ENCODE results near the gene DAZAP1. TPM values are rescaled to one million over a fixed set of nuclear protein-coding genes. Genes with fewer than 3 reads are reported as not detected.
"Not testable (repeated sequence)": the region's sequence is repeated elsewhere in the genome, so short reads cannot be mapped to it uniquely, and the experiment has no call there.

DAZAP1 gene
- total RNA-seq, 2 experiments from 2014 or later: 194 to 218 TPM

- Mint-ChIP-seq H3K36me3 (ENCODE audit: low read depth) (peaks cover 27% of the 10 kb centered on the region), H3K4me1 (peaks cover 9% of the 10 kb centered on the region), H3K27me3 (no peaks in the 10 kb centered on the region), H3K9me3 (no peaks in the 10 kb centered on the region), H3K4me3 (no peak overlapping the region), H3K27ac (no peak overlapping the region)
- no peak for DNase-seq
- ChIA-PET CTCF (no interaction called here), POLR2A (no interaction called here)
Observed at GRCh38 chr19:1433119-1434039, 26.0 kb downstream of the DAZAP1 start.

GRCh38 chr19:1434040-1434366, 26.6 kb downstream of the DAZAP1 start:
- POLR2A ChIA-PET: no interaction called here
- no peak for DNase-seq
- peaks cover 30% of the 10 kb centered on the region for H3K36me3 Mint-ChIP-seq (ENCODE audit: low read depth)
- no peak overlapping the region for H3K4me3 Mint-ChIP-seq
- no peak overlapping the region for H3K27ac Mint-ChIP-seq
- H3K9me3 Mint-ChIP-seq: no peaks in the 10 kb centered on the region
- CTCF ChIA-PET: interaction anchor here (0.6 kb wide), 1 partner anchor 732 kb away, joined by 3 read pairs; no protein-coding TSS in a partner anchor
- no peaks in the 10 kb centered on the region for H3K27me3 Mint-ChIP-seq
- peaks cover 9% of the 10 kb centered on the region for H3K4me1 Mint-ChIP-seq

GRCh38 chr19:1434577-1435060, 27.2 kb downstream of the DAZAP1 start:
- Mint-ChIP-seq H3K27me3 (no peaks in the 10 kb centered on the region), H3K4me1 (peaks cover 10% of the 10 kb centered on the region), H3K27ac (no peak overlapping the region), H3K36me3 (ENCODE audit: low read depth) (peaks cover 34% of the 10 kb centered on the region), H3K4me3 (no peak overlapping the region), H3K9me3 (no peaks in the 10 kb centered on the region)
- POLR2A ChIA-PET: no interaction called here
- no peak for DNase-seq
- CTCF ChIA-PET: interaction anchor here (0.6 to 1.1 kb wide), 2 partner anchors 10 to 731 kb away, joined by 3 read pairs; no protein-coding TSS in a partner anchor

- DNase-seq: no peak
- no peaks in the 10 kb centered on the region for H3K9me3 Mint-ChIP-seq
- CTCF ChIA-PET: interaction anchor here (0.9 to 1.3 kb wide), 3 partner anchors 9 to 21 kb away, joined by 3 read pairs; no protein-coding TSS in a partner anchor
- peaks cover 19% of the 10 kb centered on the region for H3K4me1 Mint-ChIP-seq
- no peak overlapping the region for H3K27ac Mint-ChIP-seq
- H3K36me3 Mint-ChIP-seq (ENCODE audit: low read depth): peaks cover 38% of the 10 kb centered on the region
- no peaks in the 10 kb centered on the region for H3K27me3 Mint-ChIP-seq
- POLR2A ChIA-PET: no interaction called here
- H3K4me3 Mint-ChIP-seq: no peak overlapping the region
Observed at GRCh38 chr19:1435378-1435989, 28.1 kb downstream of the DAZAP1 start.

- no peak for DNase-seq
- H3K4me1 Mint-ChIP-seq: peaks cover 37% of the 10 kb centered on the region
- H3K36me3 Mint-ChIP-seq (ENCODE audit: low read depth): peaks cover 52% of the 10 kb centered on the region
- H3K9me3 Mint-ChIP-seq: no peaks in the 10 kb centered on the region
- H3K27ac Mint-ChIP-seq: peak overlapping the region; percentile 97
- no peaks in the 10 kb centered on the region for H3K27me3 Mint-ChIP-seq
- CTCF ChIA-PET: interaction anchor here (0.8 to 1.1 kb wide), 2 partner anchors 23 to 193 kb away, joined by 4 to 5 read pairs; no protein-coding TSS in a partner anchor
- POLR2A ChIA-PET: interaction anchor here (0.7 to 2.1 kb wide), 7 partner anchors 18 to 193 kb away, joined by 3 to 10 read pairs (median 3); partner anchors contain the start of gene CIRBP
- H3K4me3 Mint-ChIP-seq: no peak overlapping the region
Observed at GRCh38 chr19:1437609-1438008, 30.2 kb downstream of the DAZAP1 start.

- Mint-ChIP-seq H3K36me3 (ENCODE audit: low read depth) (peaks cover 50% of the 10 kb centered on the region), H3K4me1 (peaks cover 39% of the 10 kb centered on the region), H3K9me3 (no peaks in the 10 kb centered on the region), H3K4me3 (peak within 1 kb of the TSS; percentile 99), H3K27ac (peak within 1 kb of the TSS; percentile 97), H3K27me3 (no peaks in the 10 kb centered on the region)
- POLR2A ChIA-PET: interaction anchor here (0.7 to 2.1 kb wide), 8 partner anchors 22 to 194 kb away, joined by 3 to 10 read pairs (median 3); partner anchors contain the start of gene CIRBP
- peak; percentile 96 for DNase-seq
- CTCF ChIA-PET: interaction anchor here (0.8 to 1.1 kb wide), 2 partner anchors 24 to 194 kb away, joined by 4 to 5 read pairs; no protein-coding TSS in a partner anchor
Observed at GRCh38 chr19:1438035-1438932, 30.9 kb downstream of the DAZAP1 start, which contains the start of gene RPS15. Gene RPS15 (plus strand): TSS chr19:1438396. CDS start chr19:1438426, 30 bp downstream.

- ChIA-PET CTCF (no interaction called here), POLR2A (interaction anchor here (1.0 to 1.1 kb wide), 2 partner anchors 26 to 30 kb away, joined by 3 read pairs; no protein-coding TSS in a partner anchor)
- Mint-ChIP-seq H3K36me3 (ENCODE audit: low read depth) (peaks cover 50% of the 10 kb centered on the region), H3K4me1 (peaks cover 39% of the 10 kb centered on the region), H3K27ac (peak overlapping the region; percentile 88), H3K9me3 (no peaks in the 10 kb centered on the region), H3K27me3 (no peaks in the 10 kb centered on the region), H3K4me3 (peak overlapping the region; percentile 99)
- no peak for DNase-seq
Observed at GRCh38 chr19:1438933-1439354, 31.6 kb downstream of the DAZAP1 start.

GRCh38 chr19:1439525-1440417, 32.4 kb downstream of the DAZAP1 start:
- POLR2A ChIA-PET: interaction anchor here (1.0 to 1.4 kb wide), 3 partner anchors 26 to 31 kb away, joined by 3 to 4 read pairs (median 3); no protein-coding TSS in a partner anchor
- H3K9me3 Mint-ChIP-seq, CTCF ChIA-PET, H3K27me3 Mint-ChIP-seq: not testable (repeated sequence)
- H3K4me1 Mint-ChIP-seq: peaks cover 44% of the 10 kb centered on the region
- H3K36me3 Mint-ChIP-seq (ENCODE audit: low read depth): peaks cover 50% of the 10 kb centered on the region
- peak overlapping the region; percentile 99 for H3K4me3 Mint-ChIP-seq
- DNase-seq: peak; percentile 46
- peak overlapping the region; percentile 88 for H3K27ac Mint-ChIP-seq

GRCh38 chr19:1440418-1440801, 33.0 kb downstream of the DAZAP1 start:
- no peak overlapping the region for H3K27ac Mint-ChIP-seq
- H3K36me3 Mint-ChIP-seq (ENCODE audit: low read depth): peaks cover 47% of the 10 kb centered on the region
- CTCF ChIA-PET: no interaction called here
- H3K9me3 Mint-ChIP-seq: no peaks in the 10 kb centered on the region
- no peak for DNase-seq
- peaks cover 2% of the 10 kb centered on the region for H3K27me3 Mint-ChIP-seq
- peaks cover 51% of the 10 kb centered on the region for H3K4me1 Mint-ChIP-seq
- POLR2A ChIA-PET: interaction anchor here (0.7 to 1.4 kb wide), 3 partner anchors 30 to 32 kb away, joined by 3 to 4 read pairs (median 3); no protein-coding TSS in a partner anchor
- H3K4me3 Mint-ChIP-seq: peak overlapping the region; percentile 99

GRCh38 chr19:1441022-1441426, 33.6 kb downstream of the DAZAP1 start:
- POLR2A ChIA-PET: interaction anchor here (0.7 to 1.2 kb wide), 2 partner anchors 30 to 32 kb away, joined by 3 read pairs; no protein-coding TSS in a partner anchor
- Mint-ChIP-seq H3K27me3 (peaks cover 3% of the 10 kb centered on the region), H3K4me3 (peak overlapping the region; percentile 99), H3K27ac (no peak overlapping the region), H3K9me3 (no peaks in the 10 kb centered on the region), H3K4me1 (peaks cover 52% of the 10 kb centered on the region), H3K36me3 (ENCODE audit: low read depth) (peaks cover 43% of the 10 kb centered on the region)
- DNase-seq: no peak
- CTCF ChIA-PET: no interaction called here

GRCh38 chr19:1441677-1442438, 34.5 kb downstream of the DAZAP1 start:
- CTCF ChIA-PET: interaction anchor here (1.0 kb wide), 1 partner anchor 29 kb away, joined by 3 read pairs; no protein-coding TSS in a partner anchor

More at GRCh38 chr19:1441677-1442438, 34.5 kb downstream of the DAZAP1 start:
- H3K9me3 Mint-ChIP-seq: no peaks in the 10 kb centered on the region
- peaks cover 6% of the 10 kb centered on the region for H3K27me3 Mint-ChIP-seq
- H3K27ac Mint-ChIP-seq: no peak overlapping the region
- POLR2A ChIA-PET: interaction anchor here (1.3 kb wide), 1 partner anchor 30 kb away, joined by 3 read pairs; no protein-coding TSS in a partner anchor
- H3K36me3 Mint-ChIP-seq (ENCODE audit: low read depth): peaks cover 43% of the 10 kb centered on the region
- peaks cover 52% of the 10 kb centered on the region for H3K4me1 Mint-ChIP-seq
- H3K4me3 Mint-ChIP-seq: no peak overlapping the region
- no peak for DNase-seq

Measured in activated CD4-positive, alpha-beta memory T cell treated with anti-CD3 and anti-CD28 coated beads, Interleukin-2, amount 10 ng/mL, durations not matched to agents 7 days and 5 days (primary cell).